ENCODE data around the gene SRSF10.
A peak's percentile ranks its signal among the peaks of the same experiment; 100 is the strongest.
"Not testable (repeated sequence)": the region's sequence is repeated elsewhere in the genome, so short reads cannot be mapped to it uniquely, and the experiment has no call there.

SRSF10 gene

DNA sequence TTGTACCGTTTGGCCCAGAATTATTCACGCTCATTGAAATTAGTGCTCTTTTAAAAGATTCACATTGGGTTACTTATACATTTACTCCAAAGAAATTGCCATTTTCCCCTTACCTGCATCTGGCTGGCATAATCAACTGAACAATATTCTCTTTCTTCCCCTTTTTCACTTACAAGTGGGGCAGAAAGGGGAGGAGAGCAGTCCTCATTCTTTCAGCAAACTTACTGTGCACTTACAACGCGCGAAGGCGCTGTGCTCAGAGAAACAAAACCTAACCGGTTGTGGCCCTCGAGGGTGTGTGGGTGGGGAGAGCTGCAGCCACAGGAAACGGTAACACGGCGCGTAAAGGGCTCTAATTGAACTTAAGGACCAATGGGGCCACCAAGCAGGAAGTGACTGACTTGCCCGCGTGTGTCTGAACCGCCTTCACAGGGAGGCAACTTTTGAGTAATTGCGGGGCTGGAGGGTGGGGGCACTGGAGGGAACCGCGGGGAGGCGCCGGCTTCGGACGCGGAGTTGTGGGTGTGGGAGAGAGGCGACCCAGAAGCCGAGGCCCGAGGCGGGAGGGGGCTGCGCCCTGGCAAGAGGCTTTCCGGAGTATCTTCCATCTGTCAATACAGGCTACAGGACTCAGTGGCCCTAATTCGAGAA is 21.2 kb downstream of the SRSF10 start:
- peak; percentile 93 for DNase-seq (ENCODE audit: low spot score)

DNA sequence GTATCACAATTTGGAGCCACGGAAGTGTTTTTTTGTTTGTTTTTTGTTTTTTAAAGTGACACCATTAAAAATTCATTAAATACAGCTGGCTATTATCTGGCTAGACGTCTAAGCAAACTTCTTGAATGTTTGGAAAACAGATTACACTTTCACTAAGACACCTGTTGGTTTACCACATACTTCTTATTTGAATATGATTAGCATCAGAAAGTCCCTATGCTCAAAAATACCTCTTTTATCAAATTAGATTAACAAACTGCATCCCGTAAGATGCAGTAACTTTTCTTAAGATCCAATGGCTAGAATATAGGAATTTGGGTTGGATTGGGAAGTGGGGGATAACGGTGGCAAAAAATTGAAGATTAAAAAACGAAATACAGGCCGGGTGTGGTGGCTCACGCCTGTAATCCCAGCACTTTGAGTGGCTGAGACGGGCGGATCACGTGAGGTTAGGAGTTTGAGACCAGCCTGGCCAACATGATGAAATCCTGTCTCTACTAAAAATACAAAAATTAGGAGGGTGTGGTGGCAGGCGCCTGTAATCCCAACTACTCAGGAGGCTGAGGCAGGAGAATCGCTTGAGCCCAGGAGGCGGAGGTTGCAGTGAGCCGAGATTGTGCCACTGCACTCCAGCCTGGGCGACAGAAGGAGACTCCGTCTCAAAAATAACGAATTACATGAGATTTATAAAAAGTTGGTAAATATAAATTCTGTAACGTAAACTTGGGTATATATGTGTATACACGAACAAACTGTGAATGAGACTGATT is 21.9 kb downstream of the SRSF10 start:
- not testable (repeated sequence) for DNase-seq (ENCODE audit: low spot score)

DNA sequence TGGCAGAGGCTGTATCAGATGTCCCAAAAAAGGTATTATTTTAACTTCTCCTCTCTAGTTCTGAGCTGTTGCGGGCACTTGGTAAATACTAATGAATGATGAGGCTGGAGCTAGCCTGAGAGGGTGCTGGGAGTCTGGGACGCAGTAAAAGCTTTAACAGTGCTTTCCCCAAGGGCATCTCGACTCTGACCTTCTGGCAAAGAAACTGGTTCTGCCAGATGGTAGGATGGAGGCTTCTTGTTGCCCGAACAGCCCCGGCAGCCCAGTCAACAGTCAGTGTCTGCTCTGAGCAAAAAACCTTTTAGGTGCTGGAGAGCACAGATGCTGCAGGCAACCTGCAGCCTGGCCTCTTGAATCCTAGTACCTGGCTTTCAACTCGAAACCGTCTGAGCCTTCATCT is 23.0 kb downstream of the SRSF10 start:
- DNase-seq (ENCODE audit: low spot score), result no peak

DNA sequence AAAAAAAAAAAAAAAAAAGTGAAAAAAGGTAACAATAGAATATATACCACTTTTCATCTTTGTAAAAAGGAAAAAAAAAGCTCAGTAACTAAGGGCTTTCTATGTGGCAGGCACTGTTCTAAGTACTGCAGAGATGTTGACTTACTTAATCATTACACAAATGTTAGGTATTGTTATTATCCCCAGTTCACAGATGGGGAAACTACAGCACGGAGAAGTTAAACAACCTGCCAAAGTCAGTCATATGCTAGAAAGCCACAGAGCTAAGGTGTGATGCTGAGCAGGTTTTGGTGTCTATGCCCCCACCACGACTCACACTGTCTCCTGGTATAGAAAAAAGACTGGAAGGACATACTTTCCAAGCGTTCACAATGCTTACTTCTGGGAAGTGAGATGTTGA is 27.1 kb downstream of the SRSF10 start:
- no peak for DNase-seq (ENCODE audit: low spot score)

DNA sequence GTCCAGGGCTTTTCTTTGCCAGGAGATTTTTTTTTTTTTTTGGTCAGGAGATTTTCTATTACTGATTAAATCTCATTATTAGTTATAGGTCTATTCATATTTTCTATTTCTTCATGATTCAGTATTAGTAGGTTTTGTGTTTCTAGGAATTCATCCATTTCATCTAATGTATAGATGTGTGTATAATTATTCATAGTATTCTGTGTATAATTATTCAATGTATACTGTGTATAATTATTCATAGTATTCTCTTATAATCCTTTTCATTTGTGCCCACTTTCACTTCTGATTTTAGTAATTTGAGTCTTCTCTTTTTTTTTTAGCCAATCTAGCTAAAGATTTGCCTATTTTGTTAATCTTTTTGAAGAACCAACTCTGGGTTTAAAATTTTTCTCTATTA is 32.8 kb downstream of the SRSF10 start:
- no peak for DNase-seq (ENCODE audit: low spot score)

DNA sequence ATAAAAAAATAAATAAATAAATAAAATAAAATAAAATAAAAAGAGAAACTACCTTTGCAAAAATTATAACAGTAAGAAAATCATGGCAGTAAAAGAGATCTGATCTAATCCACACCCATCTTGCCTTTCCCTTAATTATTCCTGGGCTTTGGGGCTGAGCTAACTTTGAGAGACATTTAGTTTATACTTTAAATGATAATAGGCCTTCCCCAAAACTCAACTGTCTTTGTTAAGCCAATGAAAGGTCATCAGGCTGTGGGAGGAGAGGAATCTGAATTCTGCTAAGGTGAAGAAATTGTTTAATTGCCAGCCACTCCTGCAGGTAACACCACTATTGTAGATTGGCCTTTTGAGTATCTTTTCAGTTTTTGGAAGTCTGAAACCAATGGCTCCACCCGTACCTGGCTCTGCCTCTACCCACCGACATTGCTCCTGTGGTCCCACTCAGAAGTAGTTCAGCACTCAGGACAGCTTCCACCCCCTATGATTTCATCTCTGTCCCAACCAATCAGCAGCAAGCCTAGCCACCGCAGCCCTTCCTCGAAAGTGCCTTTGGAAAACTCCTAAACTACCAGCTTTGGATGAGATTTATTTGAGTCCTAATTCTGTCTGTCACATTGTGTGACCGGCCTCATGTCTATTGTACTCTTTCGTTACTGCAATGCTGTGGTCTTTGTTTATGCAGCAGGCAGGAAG is 43.5 kb downstream of the SRSF10 start:
- DNase-seq (ENCODE audit: low spot score), result no peak

DNA sequence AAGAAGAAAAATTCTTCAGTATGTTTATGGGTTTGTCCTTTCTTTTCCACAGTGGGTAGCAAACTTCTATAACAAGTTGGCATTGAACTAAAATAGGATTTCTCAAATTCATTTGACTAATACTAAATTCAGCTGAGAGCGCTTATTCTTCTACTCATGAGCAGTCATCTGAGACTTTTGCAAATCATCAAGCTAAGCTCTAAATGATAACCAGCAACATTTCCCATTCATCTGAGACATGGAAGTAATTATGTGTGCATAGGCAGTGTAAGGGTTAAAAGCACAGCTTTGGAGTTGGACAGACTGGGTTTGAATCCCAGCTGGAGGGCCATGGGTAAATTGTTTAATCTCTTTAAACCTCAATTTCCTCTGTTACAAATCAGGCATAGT is 48.6 kb downstream of the SRSF10 start:
- no peak for DNase-seq (ENCODE audit: low spot score)

DNA sequence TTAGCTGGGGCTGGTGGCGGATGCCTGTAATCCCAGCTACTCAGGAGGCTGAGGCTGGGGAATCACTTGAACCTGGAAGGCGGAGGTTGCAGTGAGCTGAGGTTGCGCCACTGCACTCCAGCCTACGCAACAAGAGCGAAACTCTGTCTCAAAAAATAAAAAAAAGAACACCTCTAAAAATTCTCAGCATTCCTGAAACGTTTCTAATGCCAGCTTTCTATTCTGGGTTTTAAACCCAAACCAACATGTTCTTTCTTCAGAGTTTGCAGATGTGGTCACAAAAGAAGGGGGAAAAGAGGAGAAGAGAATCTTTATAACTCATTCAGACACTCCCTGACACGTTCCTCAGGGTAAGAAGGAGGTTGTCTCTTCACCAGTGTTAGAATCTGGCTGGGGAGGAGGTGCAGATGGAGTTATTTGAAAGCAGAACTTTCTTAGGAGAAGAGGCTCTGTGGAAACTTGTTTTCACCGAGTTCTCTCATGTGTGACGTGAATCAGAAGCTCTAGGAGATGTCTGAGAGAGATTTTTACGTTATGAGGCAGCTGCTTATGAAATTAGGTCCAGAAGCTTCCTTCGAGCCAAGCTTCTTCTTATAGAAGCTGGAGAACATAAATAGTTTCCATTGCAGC is 49.2 kb downstream of the SRSF10 start:
- DNase-seq (ENCODE audit: low spot score), result no peak

- no peak for DNase-seq (ENCODE audit: low spot score)
Measured at GRCh38 chr1:23930270-23930669, 49.9 kb downstream of the SRSF10 start.

- no peak for DNase-seq (ENCODE audit: low spot score)
Measured at GRCh38 chr1:23928789-23929188, 51.3 kb downstream of the SRSF10 start.

- DNase-seq (ENCODE audit: low spot score), result no peak
Measured at GRCh38 chr1:23927097-23927496, 53.0 kb downstream of the SRSF10 start.

- no peak for DNase-seq (ENCODE audit: low spot score)
Measured at GRCh38 chr1:23925279-23925678, 54.8 kb downstream of the SRSF10 start.

GRCh38 chr1:23924601-23925000 is 55.5 kb downstream of the SRSF10 start:
- DNase-seq (ENCODE audit: low spot score), result no peak

DNA sequence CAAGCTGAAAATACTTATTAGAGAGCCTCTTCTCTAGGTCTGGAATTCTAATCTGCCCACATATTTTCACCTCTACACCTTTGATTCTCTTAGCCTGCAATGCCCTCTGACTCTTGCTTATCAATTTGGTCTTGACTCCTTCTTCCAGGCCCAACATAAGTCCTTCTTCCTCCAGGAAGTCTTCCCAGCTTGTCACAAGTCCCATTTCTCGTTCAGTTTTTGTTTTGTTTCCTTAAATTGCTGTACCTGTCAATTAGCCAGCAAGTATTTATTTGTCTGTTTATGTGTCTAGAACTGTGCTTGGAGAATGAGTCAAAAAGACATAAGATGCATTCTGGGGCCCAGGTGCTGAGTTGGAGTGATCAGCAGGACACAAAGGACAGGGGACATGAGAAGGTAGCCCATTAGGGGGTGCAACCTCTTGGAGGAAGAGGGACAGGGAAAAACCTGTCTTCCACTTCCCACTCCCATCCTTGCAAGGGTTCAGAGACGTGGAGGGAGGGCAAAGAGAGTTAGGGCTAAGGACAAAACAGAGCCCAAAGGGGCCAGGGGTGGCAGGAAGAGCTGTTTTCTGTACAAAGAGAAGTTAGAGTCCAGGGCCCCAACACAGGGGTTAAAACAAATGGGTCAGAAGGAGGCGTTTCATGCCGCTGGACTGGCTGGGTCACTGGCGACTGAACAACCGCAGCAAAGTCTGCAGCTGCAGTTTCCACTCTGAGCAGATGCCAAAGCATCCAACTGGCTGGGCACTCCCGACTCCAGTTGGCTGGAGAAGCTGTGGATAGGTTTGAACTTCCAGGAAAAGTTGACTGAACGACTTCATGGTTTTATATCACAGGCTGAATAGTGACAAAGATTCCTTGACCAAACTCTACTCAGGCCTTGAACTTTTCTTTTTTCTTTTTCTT is 56.3 kb downstream of the SRSF10 start:
- no peak for DNase-seq (ENCODE audit: low spot score)

DNA sequence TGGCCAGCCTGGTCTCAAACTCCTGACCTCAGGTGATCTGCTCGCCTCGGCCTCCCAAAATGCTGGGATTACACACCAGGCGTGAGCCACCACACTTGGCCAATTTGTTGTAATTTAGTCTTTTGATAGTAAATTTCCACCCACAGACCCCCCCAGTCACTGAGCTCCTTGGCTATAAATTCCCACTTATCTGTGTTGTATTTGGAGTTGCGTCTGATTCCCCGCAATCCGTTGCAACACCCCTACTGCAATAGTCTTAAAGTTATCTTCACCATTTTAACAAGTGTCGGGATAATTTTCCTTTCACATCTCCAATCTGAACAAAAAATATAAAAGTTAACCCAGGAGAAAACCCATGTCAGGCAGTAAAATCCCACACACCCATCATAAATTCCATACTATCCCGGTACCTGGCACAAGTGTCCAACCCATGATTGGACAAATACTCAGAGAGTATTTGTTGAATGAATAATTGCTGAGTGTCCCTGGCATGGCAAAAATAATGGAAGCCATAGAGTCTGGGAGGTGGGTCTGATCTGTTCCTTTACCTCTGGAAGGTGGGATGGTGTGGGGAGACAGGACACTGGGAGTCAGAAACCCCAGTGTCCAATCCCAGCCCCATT is 57.7 kb downstream of the SRSF10 start:
- DNase-seq (ENCODE audit: low spot score), result no peak

GRCh38 chr1:23916209-23917131 is 63.7 kb downstream of the SRSF10 start:
- DNase-seq (ENCODE audit: low spot score), result peak; percentile 44

GRCh38 chr1:23915466-23915865 is 64.7 kb downstream of the SRSF10 start:
- no peak for DNase-seq (ENCODE audit: low spot score)

GRCh38 chr1:23914921-23915320 is 65.2 kb downstream of the SRSF10 start:
- DNase-seq (ENCODE audit: low spot score), result no peak
